Activated T-helper 1 cell treated with anti-CD3 and anti-CD28 coated beads, Interleukin-2, amount 50 U/mL, for 16 hours (primary cell): ENCODE data around the gene KPNA2.

Experiments used
- DNase-seq, 2 donors: peaks; one replicate each; pipeline ENCODE4 v3.0.0-alpha.2; 2020; ENCODE audit warnings: low read depth in 1 of 2, low spot score in 1 of 2

The KPNA2 gene

GRCh38 chr17:68095205-68095811 is 59.8 kb downstream of the KPNA2 start:
- no peak for DNase-seq

DNA sequence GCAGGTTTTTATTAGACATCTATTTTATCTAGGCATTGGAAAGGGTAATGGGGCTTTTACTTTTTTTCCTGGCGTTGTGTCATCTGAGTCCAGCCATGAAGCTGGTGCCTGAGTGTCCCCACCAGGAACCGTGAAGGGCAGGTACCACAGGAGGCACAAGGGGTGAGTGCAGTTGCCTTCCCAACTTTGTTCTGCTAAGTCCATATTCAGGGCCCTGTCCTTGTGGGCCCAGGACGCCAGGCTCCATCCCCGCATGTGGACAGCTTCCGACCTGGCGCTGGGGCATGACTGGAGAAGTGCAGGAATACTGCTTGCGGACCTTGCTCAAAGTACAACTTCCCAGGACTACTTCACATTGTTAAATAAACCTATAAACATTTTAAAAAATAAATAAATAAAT is 60.6 kb downstream of the KPNA2 start:
- no peak for DNase-seq
